Large intestine (tissue), 3 donors: Measurements from ENCODE around the gene GGA2. TPM values are rescaled to one million over a fixed set of nuclear protein-coding genes. Genes with fewer than 3 reads are reported as not detected.

Experiments
- DNase-seq, 2 donors: peaks; one replicate each; pipeline versions ENCODE4 v3.0.0 to v3.0.0-alpha.2; 2013
- H3K27ac ChIP-seq: one replicate; pipeline ENCODE4 v1.5.1; 2013; ENCODE audit warnings: low read length
- H3K27me3 ChIP-seq: 2 replicates; pipeline ENCODE4 v1.6.1; 2013; ENCODE audit warnings: low read length; ENCODE audit not compliant: control insufficient read depth, insufficient read depth
- H3K36me3 ChIP-seq: 2 replicates; pipeline ENCODE4 v1.6.1; 2013; ENCODE audit warnings: low read length; ENCODE audit not compliant: control insufficient read depth, insufficient read depth
- H3K4me1 ChIP-seq: one replicate; pipeline ENCODE4 v1.6.1; 2013; ENCODE audit warnings: low read length; ENCODE audit not compliant: control insufficient read depth, insufficient read depth
- H3K4me3 ChIP-seq: one replicate; pipeline ENCODE4 v1.5.1; 2013; ENCODE audit warnings: low read length
- H3K9me3 ChIP-seq: one replicate; pipeline ENCODE4 v1.6.1; 2013; ENCODE audit warnings: mild to moderate bottlenecking, low read depth, low read length, moderate library complexity; ENCODE audit not compliant: control insufficient read depth
- WGBS: methylation state at CpG from one replicate; pipeline ENCODE4 v1.1.5; 2013; ENCODE audit warnings: low lambda C conversion rate; ENCODE audit not compliant: insufficient coverage; 5-methylcytosine and 5-hydroxymethylcytosine counted together
- polyA plus RNA-seq: library from polyadenylated mRNA; unstranded; fragments of 120-200 nt; gene quantifications from one replicate; pipeline ENCODE4 v1.2.1, GENCODE V29; 2013

Gene GGA2
- polyA plus RNA-seq, 1 donor: 88.5 TPM

- DNase-seq: no peak
- Histone ChIP-seq H3K4me1 (peaks cover 2% of the 10 kb centered on the region), H3K27ac (no peak overlapping the region), H3K4me3 (no peak overlapping the region), H3K27me3 (no peaks in the 10 kb centered on the region), H3K9me3 (no peaks in the 10 kb centered on the region), H3K36me3 (peaks cover 52% of the 10 kb centered on the region)
- WGBS: no CpG with 5 or more reads among the region's 11 CpGs
Observed at GRCh38 chr16:23539984-23540816, 29.9 kb upstream of the GGA2 start.

- no peak overlapping the region for H3K4me3 ChIP-seq
- 100% methylated on average over 1 of the region's 1 CpG for WGBS
- peaks cover 56% of the 10 kb centered on the region for H3K36me3 ChIP-seq
- no peak for DNase-seq
- no peaks in the 10 kb centered on the region for H3K27me3 ChIP-seq
- peaks cover 2% of the 10 kb centered on the region for H3K4me1 ChIP-seq
- H3K9me3 ChIP-seq: no peaks in the 10 kb centered on the region
- no peak overlapping the region for H3K27ac ChIP-seq
Observed at GRCh38 chr16:23538919-23539278, 28.6 kb upstream of the GGA2 start.

- WGBS: 68% methylated on average over 2 of the region's 3 CpGs
- peak; percentile 62 to 65 for DNase-seq
- no peak overlapping the region for H3K4me3 ChIP-seq
- peaks cover 60% of the 10 kb centered on the region for H3K36me3 ChIP-seq
- H3K4me1 ChIP-seq: peaks cover 2% of the 10 kb centered on the region
- H3K27ac ChIP-seq: peak overlapping the region; percentile 51
- H3K9me3 ChIP-seq: no peaks in the 10 kb centered on the region
- H3K27me3 ChIP-seq: no peaks in the 10 kb centered on the region
Observed at GRCh38 chr16:23537390-23537789, 27.1 kb upstream of the GGA2 start.

GRCh38 chr16:23535901-23536300, 25.6 kb upstream of the GGA2 start:
- peaks cover 66% of the 10 kb centered on the region for H3K36me3 ChIP-seq
- H3K4me3 ChIP-seq: no peak overlapping the region
- WGBS: no CpG with 5 or more reads among the region's 2 CpGs

GRCh38 chr16:23534868-23535860, 24.9 kb upstream of the GGA2 start:
- DNase-seq: no peak
- H3K4me3 ChIP-seq: no peak overlapping the region
- whole genome bisulfite sequencing: 100% methylated on average over 1 of the region's 19 CpGs
- H3K36me3 ChIP-seq: peaks cover 66% of the 10 kb centered on the region
- no peaks in the 10 kb centered on the region for H3K27me3 ChIP-seq
- no peaks in the 10 kb centered on the region for H3K9me3 ChIP-seq
- no peak overlapping the region for H3K27ac ChIP-seq
- H3K4me1 ChIP-seq: peaks cover 2% of the 10 kb centered on the region

More at GRCh38 chr16:23535901-23536300, 25.6 kb upstream of the GGA2 start:
- H3K27me3 ChIP-seq: no peaks in the 10 kb centered on the region
- H3K27ac ChIP-seq: no peak overlapping the region
- no peak for DNase-seq
- H3K4me1 ChIP-seq: peaks cover 2% of the 10 kb centered on the region
- H3K9me3 ChIP-seq: no peaks in the 10 kb centered on the region

GRCh38 chr16:23532448-23532847, 22.2 kb upstream of the GGA2 start:
- no CpG with 5 or more reads among the region's 1 CpG for WGBS
- Histone ChIP-seq H3K36me3 (peaks cover 71% of the 10 kb centered on the region), H3K9me3 (no peaks in the 10 kb centered on the region), H3K27me3 (no peaks in the 10 kb centered on the region), H3K4me1 (peaks cover 10% of the 10 kb centered on the region), H3K27ac (no peak overlapping the region), H3K4me3 (no peak overlapping the region)
- no peak for DNase-seq

- no peak for DNase-seq
- H3K27me3 ChIP-seq: no peaks in the 10 kb centered on the region
- peaks cover 71% of the 10 kb centered on the region for H3K36me3 ChIP-seq
Observed at GRCh38 chr16:23530062-23530461, 19.8 kb upstream of the GGA2 start.

GRCh38 chr16:23528644-23529310, 18.5 kb upstream of the GGA2 start:
- peaks cover 70% of the 10 kb centered on the region for H3K36me3 ChIP-seq
- H3K27ac ChIP-seq: peak overlapping the region; percentile 65
- no peaks in the 10 kb centered on the region for H3K9me3 ChIP-seq
- H3K27me3 ChIP-seq: no peaks in the 10 kb centered on the region
- H3K4me3 ChIP-seq: no peak overlapping the region
- H3K4me1 ChIP-seq: peaks cover 11% of the 10 kb centered on the region
- no CpG with 5 or more reads among the region's 10 CpGs for WGBS
- no peak for DNase-seq

More at GRCh38 chr16:23530062-23530461, 19.8 kb upstream of the GGA2 start:
- Histone ChIP-seq H3K4me3 (no peak overlapping the region), H3K27ac (no peak overlapping the region), H3K4me1 (peaks cover 11% of the 10 kb centered on the region), H3K9me3 (no peaks in the 10 kb centered on the region)
- WGBS: no CpG with 5 or more reads among the region's 5 CpGs

- Histone ChIP-seq H3K27ac (peak overlapping the region; percentile 65), H3K27me3 (no peaks in the 10 kb centered on the region), H3K4me1 (peaks cover 11% of the 10 kb centered on the region), H3K9me3 (no peaks in the 10 kb centered on the region), H3K4me3 (no peak overlapping the region), H3K36me3 (peaks cover 71% of the 10 kb centered on the region)
- peak; percentile 50 to 83 for DNase-seq
- WGBS: no CpG with 5 or more reads among the region's 11 CpGs
Observed at GRCh38 chr16:23527961-23528643, 17.8 kb upstream of the GGA2 start.
